ENCODE results near the gene DYNC1I2. TPM values are rescaled to one million over a fixed set of nuclear protein-coding genes. Genes with fewer than 3 reads are reported as not detected.

Gene DYNC1I2
- polyA plus RNA-seq, 1 of the 3 experiments (the other 2 are of a cell fraction) = 99.7 TPM

- H2AFZ ChIP-seq (ENCODE audit: low read depth) = no peak overlapping the region
- no peak overlapping the region for H3K9ac ChIP-seq
- no peaks in the 10 kb centered on the region for H3K9me2 ChIP-seq
- H3K27ac ChIP-seq (ENCODE audit: low read depth in 2 of 2, low read length in 1 of 2) = no peak overlapping the region
- ChIA-PET POLR2A (interaction anchor here (1.0 kb wide), 1 partner anchor 23 kb away, joined by 3 read pairs; no protein-coding TSS in a partner anchor), CTCF (interaction anchor here (1.0 to 2.0 kb wide), 5 partner anchors 9 to 312 kb away, joined by 3 to 4 read pairs (median 3); no protein-coding TSS in a partner anchor)
- H4K20me1 ChIP-seq (ENCODE audit: insufficient read depth) = no peaks in the 10 kb centered on the region
- no peak overlapping the region for H3K4me2 ChIP-seq
- H3F3A ChIP-seq (replicated peaks; ENCODE audit: insufficient read depth) = peaks cover 3% of the 10 kb centered on the region
- H3K36me3 ChIP-seq (replicated peaks in 1 of 2; ENCODE audit: control insufficient read depth in 1 of 2, insufficient read depth in 2 of 2, low read length in 1 of 2) = peaks cover 12 to 21% of the 10 kb centered on the region in 2 experiments
- WGBS (ENCODE audit: low lambda C conversion rate) = 87% methylated on average over 6 of the region's 6 CpGs
- H3K79me2 ChIP-seq (ENCODE audit: insufficient read depth) = no peaks in the 10 kb centered on the region
- H3K4me3 ChIP-seq (ENCODE audit: low read depth in 2 of 2, low read length in 1 of 2) = no peak overlapping the region
- TF ChIP-seq SIN3A (IDR thresholded peaks at IDR 0.05; ENCODE audit: borderline replicate concordance, low read depth, low read length) = no peak
- no peak for TF ChIP-seq RCOR1 (IDR thresholded peaks at IDR 0.05; ENCODE audit: low read length)
- no peak for TF ChIP-seq EP300 (IDR thresholded peaks at IDR 0.05; ENCODE audit: borderline replicate concordance in 1 of 2, low read depth in 1 of 2, low read length in 1 of 2)
- no peak for TF ChIP-seq MAX (IDR thresholded peaks at IDR 0.05; ENCODE audit: low read depth)
- no peak for TF ChIP-seq USF2 (IDR thresholded peaks at IDR 0.05; ENCODE audit: borderline replicate concordance, low read depth, low read length)
- no peak for TF ChIP-seq CHD2 (IDR thresholded peaks at IDR 0.05; ENCODE audit: low read length, partially characterized antibody)
- no peak for TF ChIP-seq FOSL2 (IDR thresholded peaks at IDR 0.05; ENCODE audit: borderline replicate concordance, low read depth)
- no peak for DNase-seq
- no peaks in the 10 kb centered on the region for H3K27me3 ChIP-seq (ENCODE audit: insufficient read depth)
- H3K4me1 ChIP-seq (ENCODE audit: control insufficient read depth in 1 of 2, insufficient read depth in 2 of 2, low read depth in 1 of 2, low read length in 1 of 2) = peaks cover 0 to 4% of the 10 kb centered on the region in 2 experiments; a peak in 2 of 4 replicates
- no peaks in the 10 kb centered on the region for H3K9me3 ChIP-seq
Measured at GRCh38 chr2:171793691-171794678, 106.7 kb downstream of the DYNC1I2 start.

GRCh38 chr2:171794918-171795317, 107.6 kb downstream of the DYNC1I2 start:
- Histone ChIP-seq H3K4me3 (ENCODE audit: low read depth in 2 of 2, low read length in 1 of 2) (no peak overlapping the region), H3K36me3 (replicated peaks in 1 of 2; ENCODE audit: control insufficient read depth in 1 of 2, insufficient read depth in 2 of 2, low read length in 1 of 2) (peaks cover 14 to 21% of the 10 kb centered on the region in 2 experiments), H3K27ac (ENCODE audit: low read depth in 2 of 2, low read length in 1 of 2) (no peak overlapping the region), H4K20me1 (ENCODE audit: insufficient read depth) (no peaks in the 10 kb centered on the region), H2AFZ (ENCODE audit: low read depth) (no peak overlapping the region), H3K9ac (no peak overlapping the region), H3F3A (replicated peaks; ENCODE audit: insufficient read depth) (peaks cover 3% of the 10 kb centered on the region), H3K4me1 (ENCODE audit: control insufficient read depth in 1 of 2, insufficient read depth in 2 of 2, low read depth in 1 of 2, low read length in 1 of 2) (peaks cover 0 to 4% of the 10 kb centered on the region in 2 experiments; a peak in 2 of 4 replicates), H3K79me2 (ENCODE audit: insufficient read depth) (no peaks in the 10 kb centered on the region), H3K9me2 (no peaks in the 10 kb centered on the region), H3K9me3 (no peaks in the 10 kb centered on the region), H3K4me2 (no peak overlapping the region), H3K27me3 (ENCODE audit: insufficient read depth) (no peaks in the 10 kb centered on the region)
- POLR2A ChIA-PET = interaction anchor here (1.0 kb wide), 1 partner anchor 24 kb away, joined by 3 read pairs; no protein-coding TSS in a partner anchor
- CTCF ChIA-PET = interaction anchor here (0.7 to 2.0 kb wide), 5 partner anchors 9 to 332 kb away, joined by 3 to 4 read pairs (median 3); no protein-coding TSS in a partner anchor
- DNase-seq = no peak
- TF ChIP-seq USF1 (IDR thresholded peaks at IDR 0.05; ENCODE audit: borderline replicate concordance, low read depth) = no peak
- TF ChIP-seq FOSL2 (IDR thresholded peaks at IDR 0.05; ENCODE audit: borderline replicate concordance, low read depth) = no peak
- no peak for TF ChIP-seq NFIC (IDR thresholded peaks at IDR 0.05; ENCODE audit: borderline replicate concordance)
- no peak for TF ChIP-seq EP300 (IDR thresholded peaks at IDR 0.05; ENCODE audit: borderline replicate concordance in 1 of 2, low read depth in 1 of 2, low read length in 1 of 2)
- no peak for TF ChIP-seq MXI1 (IDR thresholded peaks at IDR 0.05; ENCODE audit: low read depth, low read length)
- no peak for TF ChIP-seq GABPA (IDR thresholded peaks at IDR 0.05; ENCODE audit: low read depth)
- 68% methylated on average over 4 of the region's 4 CpGs for WGBS (ENCODE audit: low lambda C conversion rate)

Other genes starting within 250 kb of the DYNC1I2 start
- 21.1 and 34.8 TPM in 2 replicates for gene CYBRD1, start 165.0 kb upstream of the DYNC1I2 start, polyA plus RNA-seq (2012; rRNA removed)
- gene SLC25A12, start 206.8 kb downstream of the DYNC1I2 start, polyA plus RNA-seq (2012; rRNA removed) = 13.0 and 18.8 TPM in 2 replicates
- 18.6 and 21.5 TPM in 2 replicates for gene HAT1, start 235.0 kb downstream of the DYNC1I2 start, polyA plus RNA-seq (2012; rRNA removed)

All from SK-N-SH (cell line).